ENCODE measurements around the gene KIAA0232. TPM values are rescaled to one million over a fixed set of nuclear protein-coding genes. Genes with fewer than 3 reads are reported as not detected.

Gene KIAA0232
- total and polyA plus RNA-seq, 12 donors = 7.3 to 45.2 (median 27.4) TPM

GRCh38 chr4:6760865-6761264, 21.7 kb upstream of the KIAA0232 start:
- DNase-seq = no peak
- intact Hi-C loops (cut with DNase I) = no loop called here
- Histone ChIP-seq H3K36me3 (replicated peaks in 1 of 2) (no peaks in the 10 kb centered on the region), H3K27me3 (no peaks in the 10 kb centered on the region), H3K27ac (no peak overlapping the region), H3K9me3 (replicated peaks in 1 of 3) (no peaks in the 10 kb centered on the region), H3K4me3 (no peak overlapping the region), H3K4me1 (replicated peaks in 1 of 2) (no peaks in the 10 kb centered on the region)
- no peak for TF ChIP-seq POLR2A (IDR thresholded peaks at IDR 0.05)
- no peak for TF ChIP-seq CTCF (IDR thresholded peaks at IDR 0.05)
- WGBS, 4 donors = 91 to 93% (median 93%) methylated on average over 9 of the region's 9 CpGs

GRCh38 chr4:6761649-6762615, 20.6 kb upstream of the KIAA0232 start:
- no peak overlapping the region for H3K4me3 ChIP-seq
- no peaks in the 10 kb centered on the region for H3K27me3 ChIP-seq
- no peak for DNase-seq
- no peaks in the 10 kb centered on the region for H3K4me1 ChIP-seq (replicated peaks in 1 of 2)
- TF ChIP-seq CTCF (IDR thresholded peaks at IDR 0.05) = no peak
- no peak for TF ChIP-seq POLR2A (IDR thresholded peaks at IDR 0.05)
- H3K9me3 ChIP-seq (replicated peaks in 1 of 3) = no peaks in the 10 kb centered on the region
- H3K36me3 ChIP-seq (replicated peaks in 1 of 2) = no peaks in the 10 kb centered on the region
- WGBS, 4 donors = 79 to 88% (median 81%) methylated on average over 31 to 35 of the region's 35 CpGs
- no peak overlapping the region for H3K27ac ChIP-seq
- intact Hi-C loops (cut with DNase I) = no loop called here

- TF ChIP-seq CTCF (IDR thresholded peaks at IDR 0.05) (no peak), POLR2A (IDR thresholded peaks at IDR 0.05) (no peak)
- Histone ChIP-seq H3K4me3 (no peak overlapping the region), H3K9me3 (replicated peaks in 1 of 3) (no peaks in the 10 kb centered on the region), H3K27me3 (no peaks in the 10 kb centered on the region), H3K27ac (no peak overlapping the region), H3K36me3 (replicated peaks in 1 of 2) (no peaks in the 10 kb centered on the region), H3K4me1 (replicated peaks in 1 of 2) (no peaks in the 10 kb centered on the region)
- no peak for DNase-seq
- intact Hi-C loops (cut with DNase I) = no loop called here
- 77 to 86% (median 82%) methylated on average over 16 of the region's 16 CpGs for WGBS, 4 donors
These were observed 19.1 kb upstream of the KIAA0232 start for GRCh38 chr4:6763330-6763851.

GRCh38 chr4:6764976-6765620, 17.4 kb upstream of the KIAA0232 start:
- intact Hi-C loops (cut with DNase I) = no loop called here
- TF ChIP-seq POLR2A (IDR thresholded peaks at IDR 0.05) = no peak
- no peak for TF ChIP-seq CTCF (IDR thresholded peaks at IDR 0.05)
- Histone ChIP-seq H3K4me1 (replicated peaks in 1 of 2) (no peaks in the 10 kb centered on the region), H3K9me3 (replicated peaks in 1 of 3) (no peaks in the 10 kb centered on the region), H3K27ac (no peak overlapping the region), H3K27me3 (no peaks in the 10 kb centered on the region), H3K36me3 (replicated peaks in 1 of 2) (no peaks in the 10 kb centered on the region), H3K4me3 (no peak overlapping the region)
- DNase-seq = no peak
- WGBS, 4 donors = 70 to 76% (median 74%) methylated on average over 11 of the region's 11 CpGs
